HG02885 (cell line): ENCODE results near the gene HOXA3.

Source experiments
- ATAC-seq: cut with Tn5 transposase; IDR thresholded peaks from one replicate; pipeline ENCODE4 v1.9.1; 2021; ENCODE audit warnings: mild to moderate bottlenecking; ENCODE audit not compliant: unreplicated experiment, poor library complexity

The HOXA3 gene

GRCh38 chr7:27189997-27190748, 37.8 kb upstream of the HOXA3 start:
- ATAC-seq: no peak

- ATAC-seq: no peak
Observed at GRCh38 chr7:27189295-27189996, 37.1 kb upstream of the HOXA3 start.

- no peak for ATAC-seq
Observed at GRCh38 chr7:27188386-27189294, 36.3 kb upstream of the HOXA3 start.

- ATAC-seq: no peak
Observed at GRCh38 chr7:27187475-27188385, 35.3 kb upstream of the HOXA3 start.

- no peak for ATAC-seq
Observed at GRCh38 chr7:27186668-27187474, 34.5 kb upstream of the HOXA3 start.

- ATAC-seq: no peak
Observed at GRCh38 chr7:27185854-27186667, 33.7 kb upstream of the HOXA3 start.

GRCh38 chr7:27185013-27185853, 32.9 kb upstream of the HOXA3 start, which contains the start of gene HOXA11:
Gene HOXA11, minus strand, starts transcription at chr7:27185232. Its CDS starts 88 bp downstream, at chr7:27185144.
- ATAC-seq: no peak

- ATAC-seq: peak; percentile 67
Observed at GRCh38 chr7:27184337-27185012, 32.1 kb upstream of the HOXA3 start.

GRCh38 chr7:27183682-27184336, 31.4 kb upstream of the HOXA3 start:
- no peak for ATAC-seq

- ATAC-seq: no peak
Observed at GRCh38 chr7:27182861-27183681, 30.7 kb upstream of the HOXA3 start.

- ATAC-seq: no peak
Observed at GRCh38 chr7:27182285-27182841, 30.0 kb upstream of the HOXA3 start.

GRCh38 chr7:27181795-27182275, 29.5 kb upstream of the HOXA3 start:
- ATAC-seq: no peak

GRCh38 chr7:27180431-27181420, 28.3 kb upstream of the HOXA3 start:
- ATAC-seq: no peak
